ENCODE data around the gene MED13L.

MED13L gene

GRCh38 chr12:116179384-116179783 is 98.1 kb downstream of the MED13L start:
- TF ChIP-seq CTCF (IDR thresholded peaks at IDR 0.05): no peak

GRCh38 chr12:116177017-116177416 is 100.5 kb downstream of the MED13L start:
- TF ChIP-seq CTCF (IDR thresholded peaks at IDR 0.05): no peak

GRCh38 chr12:116174904-116175303 is 102.6 kb downstream of the MED13L start:
- no peak for TF ChIP-seq CTCF (IDR thresholded peaks at IDR 0.05)

- no peak for TF ChIP-seq CTCF (IDR thresholded peaks at IDR 0.05)
These were observed 103.5 kb downstream of the MED13L start for GRCh38 chr12:116174006-116174405.

- TF ChIP-seq CTCF (IDR thresholded peaks at IDR 0.05): no peak
These were observed 105.2 kb downstream of the MED13L start for GRCh38 chr12:116172224-116172849.

GRCh38 chr12:116171549-116171948 is 105.9 kb downstream of the MED13L start:
- TF ChIP-seq CTCF (IDR thresholded peaks at IDR 0.05): no peak

GRCh38 chr12:116169071-116169470 is 108.4 kb downstream of the MED13L start:
- TF ChIP-seq CTCF (IDR thresholded peaks at IDR 0.05): no peak

GRCh38 chr12:116166306-116166705 is 111.2 kb downstream of the MED13L start:
- no peak for TF ChIP-seq CTCF (IDR thresholded peaks at IDR 0.05)
